Transverse colon (tissue), 4 donors: Measurements from ENCODE around the gene ITPRID2. TPM values are rescaled to one million over a fixed set of nuclear protein-coding genes. Genes with fewer than 3 reads are reported as not detected.
A peak's percentile ranks its signal among the peaks of the same experiment; 100 is the strongest.

Source experiments
- DNase-seq: peaks from one replicate; pipeline ENCODE4 v3.0.0-alpha.2; 2019
- H3K27ac ChIP-seq, 4 donors: fragments of 200-600 bp; sonication (generic); 2 replicates each; pipeline ENCODE4 v1.5.1; 2016 to 2018; ENCODE audit warnings: inconsistent platforms in 4 of 4
- H3K27me3 ChIP-seq: fragments of 200-600 bp; sonication (generic); 2 replicates; pipeline ENCODE4 v1.5.1; 2017; ENCODE audit warnings: inconsistent platforms
- H3K36me3 ChIP-seq, 4 donors: fragments of 200-600 bp; sonication (generic); 2 replicates each; pipeline ENCODE4 v1.5.1; 2017 to 2019; ENCODE audit warnings: inconsistent platforms in 4 of 4
- H3K4me1 ChIP-seq, 4 donors: fragments of 200-600 bp; sonication (generic); 2 replicates each; pipeline ENCODE4 v1.5.1; 2017 to 2020; ENCODE audit warnings: inconsistent platforms in 4 of 4
- H3K4me3 ChIP-seq, 4 donors: fragments of 200-600 bp; sonication (generic); 1 replicate in 1 of 4; 2 replicates in 3 of 4; pipeline versions ENCODE4 v1.5.1 to v1.6.1; 2017 to 2019; ENCODE audit warnings: inconsistent platforms in 4 of 4
- H3K9me3 ChIP-seq, 2 donors: fragments of 200-600 bp; sonication (generic); 2 replicates each; pipeline ENCODE4 v1.5.1; 2017 to 2019; ENCODE audit warnings: inconsistent platforms in 2 of 2
- EP300 ChIP-seq: sonication (generic); formaldehyde crosslinking; IDR thresholded peaks from one replicate; pipeline ENCODE4 v1.6.1; 2017; ENCODE audit warnings: antibody characterized with exemption, low read depth
- POLR2A ChIP-seq: fragments of 450-650 bp; IDR thresholded peaks from one replicate; pipeline ENCODE4 v1.6.1; 2016; ENCODE audit warnings: antibody characterized with exemption, mild to moderate bottlenecking, moderate library complexity
- POLR2AphosphoS5 ChIP-seq, 3 donors: sonication (generic); formaldehyde crosslinking; IDR thresholded peaks; one replicate each; pipeline ENCODE4 v1.6.1; 2016; ENCODE audit warnings: antibody characterized with exemption in 3 of 3
- WGBS, 2 donors: methylation state at CpG; one replicate each; pipeline ENCODE4 v1.1.5; 2018; ENCODE audit warnings: low coverage in 1 of 2; 5-methylcytosine and 5-hydroxymethylcytosine counted together
- in situ Hi-C, 4 donors: fragments of 200-750 bp; cut with MboI; loops; one replicate each; pipeline versions ENCODE4 v1.15.0 to v1.15.1; 2017; ENCODE audit warnings: low sequenced_read_pairs in 3 of 4, low pct_ligation_motif_present in 1 of 4, low pct_unique_long_range_greater_than_20kb in 1 of 4
- intact Hi-C: fragments of 100-400 bp; cut with DNase I; formaldehyde crosslinking; loops from one replicate; pipeline ENCODE4 v1.15.1; 2023; ENCODE audit warnings: low total_unique reads
- total RNA-seq, 4 donors: library from RNA; depleted of rRNA; stranded (reverse); fragments of >200 nt; gene quantifications; one replicate each; pipeline ENCODE4 v1.1.0, GENCODE V29; 2016
- TF ChIP-seq, protein P1 (sequence below), 5 experiments: fragments of 200-600 bp in 3 of 5; fragments of 450-650 bp in 2 of 5; sonication (generic) in 3 of 5; IDR thresholded peaks; 1 replicate in 2 of 5; 2 replicates in 3 of 5; pipeline ENCODE4 v1.5.1; 2016 to 2017; ENCODE audit warnings: antibody characterized with exemption in 5 of 5, inconsistent platforms in 3 of 5, mild to moderate bottlenecking in 2 of 5, moderate library complexity in 1 of 5

Gene ITPRID2
- total RNA-seq, 4 donors from 2014 or later: 117 to 255 (median 212) TPM

DNA sequence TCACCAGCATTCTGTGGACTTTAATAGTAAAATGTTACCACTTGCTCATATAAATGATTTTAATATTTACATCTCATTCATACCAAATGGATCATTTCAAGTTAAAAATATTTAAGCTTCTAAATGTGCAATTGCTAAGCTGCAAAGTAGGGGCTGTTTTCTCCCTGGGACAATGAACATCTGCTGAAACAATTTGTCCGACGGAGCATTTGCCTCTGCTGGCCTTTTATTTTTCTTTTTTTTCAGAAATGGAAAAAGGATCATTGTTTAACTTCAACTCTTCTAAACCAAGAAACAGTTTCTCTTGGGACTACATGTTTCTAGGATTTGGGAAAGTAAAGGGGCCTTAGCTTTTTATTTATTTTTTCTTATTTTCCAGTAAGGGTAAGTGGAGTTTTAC lies 43.8 kb upstream of the ITPRID2 start:
- no peak overlapping the region for H3K4me3 ChIP-seq
- intact Hi-C loops (no loop called here), in situ Hi-C loops (no loop called here)
- 77 to 78% methylated on average over 2 of the region's 2 CpGs for WGBS, 2 donors
- no peak for TF ChIP-seq POLR2AphosphoS5 (IDR thresholded peaks at IDR 0.05)
- TF ChIP-seq, protein P1, sequence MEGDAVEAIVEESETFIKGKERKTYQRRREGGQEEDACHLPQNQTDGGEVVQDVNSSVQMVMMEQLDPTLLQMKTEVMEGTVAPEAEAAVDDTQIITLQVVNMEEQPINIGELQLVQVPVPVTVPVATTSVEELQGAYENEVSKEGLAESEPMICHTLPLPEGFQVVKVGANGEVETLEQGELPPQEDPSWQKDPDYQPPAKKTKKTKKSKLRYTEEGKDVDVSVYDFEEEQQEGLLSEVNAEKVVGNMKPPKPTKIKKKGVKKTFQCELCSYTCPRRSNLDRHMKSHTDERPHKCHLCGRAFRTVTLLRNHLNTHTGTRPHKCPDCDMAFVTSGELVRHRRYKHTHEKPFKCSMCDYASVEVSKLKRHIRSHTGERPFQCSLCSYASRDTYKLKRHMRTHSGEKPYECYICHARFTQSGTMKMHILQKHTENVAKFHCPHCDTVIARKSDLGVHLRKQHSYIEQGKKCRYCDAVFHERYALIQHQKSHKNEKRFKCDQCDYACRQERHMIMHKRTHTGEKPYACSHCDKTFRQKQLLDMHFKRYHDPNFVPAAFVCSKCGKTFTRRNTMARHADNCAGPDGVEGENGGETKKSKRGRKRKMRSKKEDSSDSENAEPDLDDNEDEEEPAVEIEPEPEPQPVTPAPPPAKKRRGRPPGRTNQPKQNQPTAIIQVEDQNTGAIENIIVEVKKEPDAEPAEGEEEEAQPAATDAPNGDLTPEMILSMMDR (IDR thresholded peaks at IDR 0.05): no peak
- no peak for DNase-seq
- no peaks in the 10 kb centered on the region for H3K27me3 ChIP-seq
- no peaks in the 10 kb centered on the region for H3K9me3 ChIP-seq
- H3K4me1 ChIP-seq: peaks cover 0 to 14% (median 3%) of the 10 kb centered on the region in 4 donors
- H3K36me3 ChIP-seq: no peaks in the 10 kb centered on the region
- H3K27ac ChIP-seq: peak overlapping the region in 1 of 4 donors; percentile 25

- Histone ChIP-seq H3K27me3 (no peaks in the 10 kb centered on the region), H3K4me3 (no peak overlapping the region), H3K4me1 (peaks cover 0 to 14% (median 3%) of the 10 kb centered on the region in 4 donors), H3K9me3 (no peaks in the 10 kb centered on the region), H3K27ac (peak overlapping the region in 1 of 4 donors; percentile 22), H3K36me3 (no peaks in the 10 kb centered on the region)
- WGBS, 2 donors: 48 to 52% methylated on average over 3 of the region's 3 CpGs
- no peak for TF ChIP-seq POLR2AphosphoS5 (IDR thresholded peaks at IDR 0.05)
- TF ChIP-seq POLR2A: no peak
- TF ChIP-seq EP300: no peak
- TF ChIP-seq, protein P1 (IDR thresholded peaks at IDR 0.05): no peak
- no peak for DNase-seq
- intact Hi-C loops (no loop called here), in situ Hi-C loops (no loop called here)
Measured at GRCh38 chr2:181848261-181848886, 43.2 kb upstream of the ITPRID2 start.

GRCh38 chr2:181849601-181850000 lies 41.9 kb upstream of the ITPRID2 start:
- Histone ChIP-seq H3K4me1 (peaks cover 0 to 14% (median 3%) of the 10 kb centered on the region in 4 donors), H3K4me3 (no peak overlapping the region), H3K27me3 (no peaks in the 10 kb centered on the region), H3K27ac (no peak overlapping the region), H3K36me3 (no peaks in the 10 kb centered on the region), H3K9me3 (no peaks in the 10 kb centered on the region)
- intact Hi-C loops: no loop called here
- in situ Hi-C loops: no loop called here
- DNase-seq: no peak
- 83 to 91% methylated on average over 1 of the region's 1 CpG for WGBS, 2 donors
- no peak for TF ChIP-seq EP300
- TF ChIP-seq, protein P1 (IDR thresholded peaks at IDR 0.05): no peak
- no peak for TF ChIP-seq POLR2AphosphoS5 (IDR thresholded peaks at IDR 0.05)
- TF ChIP-seq POLR2A: no peak

DNA sequence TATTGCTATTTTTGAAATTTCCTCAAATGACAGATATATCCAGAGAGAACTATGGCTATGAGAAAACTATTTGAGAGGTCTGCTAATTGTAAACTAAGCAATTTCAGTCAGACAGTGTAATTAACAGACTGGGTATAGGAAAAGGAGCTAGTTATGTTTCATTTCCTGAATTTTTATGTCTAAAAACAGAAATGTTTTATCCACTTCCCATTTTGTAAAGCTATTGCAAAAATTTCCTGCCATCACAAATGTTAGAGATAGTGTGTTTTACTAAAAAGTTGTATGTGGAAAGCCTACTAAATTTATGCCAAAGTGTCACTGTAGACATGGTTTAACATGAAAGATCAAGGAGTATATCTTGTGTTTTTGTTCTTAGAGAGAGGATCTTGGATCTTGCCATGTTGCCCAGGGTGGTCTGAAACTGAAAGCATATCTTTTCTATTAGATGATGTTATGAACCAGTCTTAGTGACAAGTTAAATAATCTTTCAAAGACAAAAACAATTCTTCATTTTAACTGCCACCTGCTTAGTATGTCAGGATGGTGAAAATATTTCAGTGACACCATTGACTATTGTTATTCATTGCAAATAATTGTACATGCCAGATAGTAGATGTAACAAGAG lies 40.5 kb upstream of the ITPRID2 start:
- Histone ChIP-seq H3K36me3 (no peaks in the 10 kb centered on the region), H3K27ac (no peak overlapping the region), H3K4me3 (no peak overlapping the region), H3K27me3 (no peaks in the 10 kb centered on the region), H3K9me3 (no peaks in the 10 kb centered on the region), H3K4me1 (peaks cover 0 to 14% (median 3%) of the 10 kb centered on the region in 4 donors)
- no peak for TF ChIP-seq EP300
- TF ChIP-seq, protein P1 (IDR thresholded peaks at IDR 0.05): no peak
- TF ChIP-seq POLR2A: no peak
- no peak for TF ChIP-seq POLR2AphosphoS5 (IDR thresholded peaks at IDR 0.05)
- in situ Hi-C loops (no loop called here), intact Hi-C loops (no loop called here)
- no peak for DNase-seq
